Measurements from ENCODE around the gene RGS10. TPM values are rescaled to one million over a fixed set of nuclear protein-coding genes. Genes with fewer than 3 reads are reported as not detected.

Gene RGS10
- polyA plus RNA-seq, 4 donors: 29.7 to 36.7 (median 32.3) TPM

DNA sequence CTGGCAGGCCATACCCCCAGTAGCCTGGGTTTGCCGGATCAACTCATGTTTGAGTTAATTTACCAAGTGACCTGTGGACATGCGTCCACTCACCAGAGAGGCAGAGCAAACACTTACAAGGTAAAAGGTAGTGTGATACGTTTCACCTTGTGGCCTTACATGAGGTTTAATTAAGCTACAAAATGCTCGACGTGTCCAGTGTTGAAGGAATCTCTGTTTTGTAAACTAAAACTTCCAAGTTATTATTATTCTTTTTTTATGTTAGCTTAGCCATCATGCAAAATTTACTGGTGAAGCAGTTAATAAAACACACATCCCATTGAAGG lies 42.9 kb downstream of the RGS10 start:
- no peak for DNase-seq (ENCODE audit: low read depth in 4 of 4, low spot score in 2 of 4)

DNA sequence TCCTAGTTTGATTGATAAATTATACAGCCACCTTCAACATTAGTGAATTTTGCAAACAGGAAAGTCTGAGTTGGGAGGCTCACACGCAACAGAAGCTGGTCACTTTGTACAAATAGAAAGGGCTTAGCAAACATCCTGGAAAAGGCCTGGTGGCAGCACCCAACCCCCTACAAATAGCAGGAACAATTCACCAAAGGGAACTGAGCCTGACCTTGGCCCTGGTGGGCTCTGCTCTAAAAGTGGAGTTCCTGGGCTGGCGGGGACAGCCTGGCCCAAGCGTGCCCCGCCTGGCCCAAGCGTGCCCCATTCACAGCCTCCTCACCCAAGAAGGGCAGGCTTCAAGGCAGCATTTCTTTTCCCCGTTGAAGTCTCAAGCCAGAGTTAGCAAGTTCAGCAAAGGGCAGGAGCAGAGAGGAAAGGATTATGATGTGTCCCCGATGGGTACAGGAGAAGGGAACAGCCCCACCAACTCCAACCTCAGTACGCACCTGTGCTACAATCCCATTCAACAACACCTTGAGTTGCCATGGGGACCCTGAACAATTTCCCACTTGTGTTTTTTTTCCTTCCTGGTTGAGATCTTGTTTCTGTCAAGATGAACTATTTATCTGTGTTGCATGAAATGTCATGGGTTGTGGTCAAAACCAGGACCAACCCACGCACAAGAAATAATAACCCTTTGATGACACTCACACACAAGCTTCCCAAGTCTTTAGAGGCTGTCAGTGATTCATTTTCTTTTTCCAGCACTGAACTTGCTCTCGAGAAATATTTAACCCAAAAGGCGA lies 43.4 kb downstream of the RGS10 start:
- no peak for DNase-seq (ENCODE audit: low read depth in 4 of 4, low spot score in 2 of 4)

- DNase-seq (ENCODE audit: low read depth in 4 of 4, low spot score in 2 of 4): no peak
Observed at GRCh38 chr10:119497243-119497642, 45.3 kb downstream of the RGS10 start.

- no peak for DNase-seq (ENCODE audit: low read depth in 4 of 4, low spot score in 2 of 4)
Observed at GRCh38 chr10:119496273-119496672, 46.2 kb downstream of the RGS10 start.

GRCh38 chr10:119495545-119495944 lies 47.0 kb downstream of the RGS10 start:
- DNase-seq (ENCODE audit: low read depth in 4 of 4, low spot score in 2 of 4): no peak

GRCh38 chr10:119495021-119495505 lies 47.5 kb downstream of the RGS10 start:
- no peak for DNase-seq (ENCODE audit: low read depth in 4 of 4, low spot score in 2 of 4)

DNA sequence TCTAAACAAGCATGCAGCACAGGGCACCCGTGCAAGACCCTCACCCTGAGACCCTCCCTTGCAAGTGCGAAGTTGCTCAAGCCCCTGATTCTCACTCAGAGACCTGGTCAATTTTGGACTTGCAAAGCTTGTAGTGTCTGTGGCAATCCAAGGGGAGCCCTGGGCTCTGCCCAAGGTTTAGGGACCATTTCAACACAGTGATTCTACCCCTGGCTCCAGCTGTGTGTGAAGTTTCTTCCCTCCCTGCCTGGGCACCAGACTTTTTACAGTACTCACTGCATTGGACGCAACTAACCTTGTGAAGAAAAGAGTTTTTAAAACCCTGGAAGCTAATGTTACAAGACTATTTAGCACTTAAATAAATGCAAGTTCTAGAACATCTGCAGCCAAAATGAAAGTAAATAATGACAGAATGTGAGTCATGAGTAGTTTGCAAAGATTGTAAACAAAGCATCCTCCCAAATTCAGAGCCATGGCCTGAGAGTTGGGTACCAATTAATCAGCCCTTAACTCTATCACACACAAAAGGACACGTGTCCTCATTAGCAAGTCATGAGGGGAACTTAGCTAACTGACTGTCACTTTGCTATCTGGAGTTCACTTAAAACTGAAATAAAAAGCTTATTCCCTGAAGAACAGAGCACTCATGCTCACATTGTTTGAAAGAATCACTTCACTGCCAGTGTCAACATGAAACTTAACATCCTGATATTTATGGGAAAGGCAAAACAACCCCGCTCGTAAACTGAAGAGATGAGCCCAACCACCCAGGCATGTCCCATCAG lies 48.1 kb downstream of the RGS10 start:
- no peak for DNase-seq (ENCODE audit: low read depth in 4 of 4, low spot score in 2 of 4)

DNA sequence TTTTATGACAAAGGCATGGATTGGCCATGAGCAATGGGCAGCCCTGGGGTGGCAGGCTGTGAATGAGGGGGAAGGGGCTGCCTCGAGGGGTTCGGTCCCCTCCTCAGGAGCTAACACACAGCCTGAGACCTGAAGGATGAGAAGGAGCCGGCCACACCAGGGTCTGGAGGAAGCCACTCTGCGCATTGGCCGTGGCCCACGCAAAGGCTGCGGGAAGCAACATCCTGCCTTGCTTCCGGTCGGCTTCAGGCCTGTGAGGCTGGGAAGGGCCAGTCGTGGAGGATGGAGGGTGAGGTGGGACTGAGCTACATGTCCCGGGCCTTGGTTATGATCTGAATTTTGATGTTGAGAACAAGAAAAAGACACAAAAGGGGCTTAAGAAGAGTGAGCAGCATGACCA lies 49.4 kb downstream of the RGS10 start:
- no peak for DNase-seq (ENCODE audit: low read depth in 4 of 4, low spot score in 2 of 4)

DNA sequence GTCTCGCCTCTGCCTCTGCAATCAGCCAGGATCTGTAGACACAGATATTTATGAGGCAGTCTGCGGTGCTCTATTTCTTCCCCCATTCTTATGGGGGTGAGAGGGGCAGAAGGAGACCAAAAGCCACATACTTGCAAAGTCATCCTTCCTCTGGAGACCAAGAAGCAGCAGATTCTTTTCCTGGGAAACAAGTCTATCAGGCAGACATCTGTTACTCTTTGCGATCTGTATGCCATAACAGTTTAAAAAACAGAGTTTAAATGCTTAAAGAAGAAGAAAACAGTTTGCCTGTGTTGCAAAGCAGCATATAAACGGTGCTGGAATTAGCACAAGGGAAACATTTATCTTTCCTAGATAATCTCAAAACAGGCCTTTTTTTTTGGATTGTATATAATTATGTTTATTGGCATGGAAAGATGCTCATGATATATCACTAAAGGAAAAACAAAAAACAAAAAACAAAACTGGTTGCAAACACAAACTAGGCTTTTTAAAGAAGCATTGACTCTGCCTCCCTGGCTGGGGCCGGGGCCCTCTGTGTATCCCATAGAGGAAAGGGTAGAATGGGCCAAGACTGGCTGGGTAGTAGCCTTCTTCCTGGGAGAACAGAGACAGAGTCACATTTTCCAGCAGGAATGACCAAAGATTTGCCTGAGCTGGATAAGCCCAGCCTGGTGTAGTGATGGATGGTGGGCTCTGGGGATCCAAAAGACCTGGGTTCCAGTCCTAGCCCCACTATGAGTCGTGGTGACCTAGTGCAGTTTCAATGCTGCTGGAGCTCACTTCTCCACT lies 50.4 kb downstream of the RGS10 start:
- DNase-seq (ENCODE audit: low read depth in 4 of 4, low spot score in 2 of 4): no peak

DNA sequence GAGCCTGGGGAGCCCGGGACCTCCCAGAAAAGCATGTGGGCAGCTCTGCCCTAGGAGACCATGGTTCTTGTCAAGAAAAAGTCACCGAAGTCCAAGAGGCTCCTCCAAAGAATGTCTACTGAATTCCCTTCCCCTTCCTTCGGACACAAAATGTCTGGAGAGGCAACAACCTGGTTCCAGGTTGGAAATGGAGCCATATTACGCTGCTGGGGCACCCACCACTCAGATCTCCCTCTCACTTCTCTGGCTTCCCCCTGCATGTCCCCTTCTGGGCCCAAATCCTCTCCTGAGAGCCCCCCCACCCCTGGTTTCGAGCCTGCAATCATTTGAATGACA lies 52.6 kb downstream of the RGS10 start:
- no peak for DNase-seq (ENCODE audit: low read depth in 4 of 4, low spot score in 2 of 4)

DNA sequence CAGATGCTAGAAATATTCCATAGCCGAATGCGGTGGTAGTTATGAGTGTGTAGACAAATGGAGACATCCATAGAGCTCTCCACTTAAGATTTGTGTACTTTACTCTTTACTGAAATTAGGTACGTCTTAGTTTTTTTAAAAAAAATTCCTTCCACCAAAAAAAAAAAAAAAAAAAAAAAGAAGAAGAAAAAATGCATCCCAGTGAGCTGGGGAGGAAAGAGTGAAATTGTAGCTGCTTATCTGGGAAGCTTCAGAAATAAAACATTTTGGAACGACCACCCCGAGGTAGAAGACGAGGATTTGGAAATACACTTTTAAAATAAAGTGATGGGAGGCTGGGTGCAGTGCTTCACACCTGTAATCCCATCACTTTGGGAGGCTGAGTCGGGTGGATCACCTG lies 53.8 kb downstream of the RGS10 start:
- DNase-seq (ENCODE audit: low read depth in 4 of 4, low spot score in 2 of 4): no peak

GRCh38 chr10:119483839-119484238 lies 58.7 kb downstream of the RGS10 start:
- no peak for DNase-seq (ENCODE audit: low read depth in 4 of 4, low spot score in 2 of 4)

GRCh38 chr10:119483001-119483400 lies 59.5 kb downstream of the RGS10 start:
- no peak for DNase-seq (ENCODE audit: low read depth in 4 of 4, low spot score in 2 of 4)

DNA sequence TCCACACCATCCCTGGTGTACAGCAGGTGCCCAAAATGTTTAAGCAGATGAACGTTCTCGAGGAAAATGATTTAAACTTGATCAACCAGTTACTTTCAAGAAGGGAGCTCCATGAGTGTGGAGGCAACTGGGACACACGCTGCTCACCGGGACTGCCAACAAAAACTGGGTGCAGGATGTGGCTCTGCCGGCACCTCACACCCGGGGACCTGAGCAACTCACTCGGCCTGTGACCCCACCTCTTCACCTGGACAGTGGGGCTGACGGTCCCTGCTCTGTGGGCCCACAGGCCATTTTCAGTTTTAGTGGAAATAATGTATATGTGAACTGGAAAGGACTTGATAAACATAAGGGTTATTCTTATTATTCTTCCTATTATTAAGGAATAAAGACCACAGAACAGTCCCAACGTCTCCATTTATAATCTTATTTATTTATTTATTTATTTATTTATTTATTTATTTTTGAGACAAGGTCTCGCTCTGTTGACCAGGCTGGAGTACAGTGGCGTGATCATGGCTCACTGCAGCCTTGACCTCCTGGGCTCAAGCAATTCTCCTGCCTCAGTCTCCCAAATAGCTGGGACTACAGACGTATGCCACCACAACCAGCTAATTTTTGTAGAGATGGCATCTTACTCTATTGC lies 60.6 kb downstream of the RGS10 start:
- DNase-seq (ENCODE audit: low read depth in 4 of 4, low spot score in 2 of 4): no peak

GRCh38 chr10:119480667-119481066 lies 61.9 kb downstream of the RGS10 start:
- no peak for DNase-seq (ENCODE audit: low read depth in 4 of 4, low spot score in 2 of 4)

DNA sequence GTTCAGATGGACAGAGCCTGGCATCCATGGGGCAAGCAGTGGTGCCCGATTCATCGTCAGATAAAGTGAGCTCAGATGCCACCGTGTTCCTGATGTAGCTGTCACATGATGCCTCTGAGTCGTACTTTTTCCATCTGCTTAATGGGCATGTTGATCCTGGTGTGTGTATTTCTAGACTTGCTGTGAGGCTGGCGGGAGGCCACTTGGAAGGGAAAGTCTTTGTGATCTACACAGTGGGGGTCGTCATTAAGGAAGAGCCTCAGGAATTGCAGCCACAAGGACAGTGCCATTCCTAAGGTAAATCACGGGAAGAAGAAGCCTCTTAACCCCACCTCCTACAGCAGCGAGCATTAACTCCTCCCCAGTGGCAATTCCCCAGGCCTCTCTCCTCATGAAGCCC lies 63.0 kb downstream of the RGS10 start:
- DNase-seq (ENCODE audit: low read depth in 4 of 4, low spot score in 2 of 4): no peak

GRCh38 chr10:119478811-119479341 lies 63.6 kb downstream of the RGS10 start:
- no peak for DNase-seq (ENCODE audit: low read depth in 4 of 4, low spot score in 2 of 4)

GRCh38 chr10:119478111-119478802 lies 64.3 kb downstream of the RGS10 start:
- DNase-seq (ENCODE audit: low read depth in 4 of 4, low spot score in 2 of 4): no peak

GRCh38 chr10:119477444-119477843 lies 65.1 kb downstream of the RGS10 start:
- DNase-seq (ENCODE audit: low read depth in 4 of 4, low spot score in 2 of 4): no peak

DNA sequence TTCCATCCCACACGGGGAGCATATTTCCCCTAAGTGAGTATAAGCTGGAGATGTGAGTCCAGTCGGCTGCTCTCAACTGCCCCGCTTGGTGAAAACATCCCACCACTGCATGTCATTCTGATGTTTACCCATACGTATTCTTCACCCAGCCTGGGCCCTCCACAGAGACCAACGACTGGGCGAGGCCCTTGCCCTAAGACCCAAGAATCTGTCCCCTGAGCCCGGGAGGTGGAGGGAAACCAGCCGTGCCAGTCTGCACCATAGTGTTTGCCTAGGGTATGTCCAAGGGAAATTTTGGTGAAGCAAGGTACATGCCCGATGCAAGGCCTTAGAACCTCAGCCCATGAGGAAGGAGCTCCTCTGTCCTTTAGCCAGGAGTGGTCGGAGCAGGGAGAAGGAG lies 67.9 kb downstream of the RGS10 start:
- no peak for DNase-seq (ENCODE audit: low read depth in 4 of 4, low spot score in 2 of 4)
